Activated naive CD4-positive, alpha-beta T cell treated with anti-CD3 and anti-CD28 coated beads, Interleukin-2, amount 10 ng/mL, durations not matched to agents 7 days and 5 days (primary cell): ENCODE measurements around the gene GRID1.
"Not testable (repeated sequence)": the region's sequence is repeated elsewhere in the genome, so short reads cannot be mapped to it uniquely, and the experiment has no call there.

Experiments used
- CTCF ChIA-PET: fragments of 350-600 bp; sonication (Branson Sonifier 250); formaldehyde crosslinking; loops from one replicate; lab custom pipeline; 2021; ENCODE audit warnings: antibody characterized with exemption; lab: Charles Lee
- DNase-seq: peaks from one replicate; pipeline ENCODE4 v3.0.0-alpha.2; 2020
- H3K27ac Mint-ChIP-seq: one replicate; pipeline ENCODE4 v1.8.0; 2021; ENCODE audit warnings: mild to moderate bottlenecking, moderate library complexity, mixed read lengths
- H3K27me3 Mint-ChIP-seq: one replicate; pipeline ENCODE4 v1.8.0; 2021; ENCODE audit warnings: mild to moderate bottlenecking, mixed read lengths
- H3K36me3 Mint-ChIP-seq: one replicate; pipeline ENCODE4 v1.8.0; 2021; ENCODE audit warnings: mixed read lengths
- H3K4me1 Mint-ChIP-seq: one replicate; pipeline ENCODE4 v1.8.0; 2021; ENCODE audit warnings: mixed read lengths
- H3K4me3 Mint-ChIP-seq: one replicate; pipeline ENCODE4 v1.8.0; 2021; ENCODE audit warnings: mild to moderate bottlenecking, moderate library complexity, mixed read lengths
- H3K9me3 Mint-ChIP-seq: one replicate; pipeline ENCODE4 v1.8.0; 2021; ENCODE audit warnings: mixed read lengths

The GRID1 gene

GRCh38 chr10:86400705-86401587 is 34.4 kb upstream of the GRID1 start:
- H3K27ac Mint-ChIP-seq = peak overlapping the region; percentile 91
- H3K27me3 Mint-ChIP-seq = peaks cover 37% of the 10 kb centered on the region
- H3K9me3 Mint-ChIP-seq = no peaks in the 10 kb centered on the region
- H3K36me3 Mint-ChIP-seq = no peaks in the 10 kb centered on the region
- DNase-seq = peak; percentile 74
- peak overlapping the region; percentile 85 for H3K4me3 Mint-ChIP-seq
- CTCF ChIA-PET = interaction anchor here (0.7 to 3.4 kb wide), 16 partner anchors 10 to 189 kb away, joined by 3 to 60 read pairs (median 4); partner anchors contain the start of gene WAPL
- H3K4me1 Mint-ChIP-seq = peaks cover 18% of the 10 kb centered on the region

DNA sequence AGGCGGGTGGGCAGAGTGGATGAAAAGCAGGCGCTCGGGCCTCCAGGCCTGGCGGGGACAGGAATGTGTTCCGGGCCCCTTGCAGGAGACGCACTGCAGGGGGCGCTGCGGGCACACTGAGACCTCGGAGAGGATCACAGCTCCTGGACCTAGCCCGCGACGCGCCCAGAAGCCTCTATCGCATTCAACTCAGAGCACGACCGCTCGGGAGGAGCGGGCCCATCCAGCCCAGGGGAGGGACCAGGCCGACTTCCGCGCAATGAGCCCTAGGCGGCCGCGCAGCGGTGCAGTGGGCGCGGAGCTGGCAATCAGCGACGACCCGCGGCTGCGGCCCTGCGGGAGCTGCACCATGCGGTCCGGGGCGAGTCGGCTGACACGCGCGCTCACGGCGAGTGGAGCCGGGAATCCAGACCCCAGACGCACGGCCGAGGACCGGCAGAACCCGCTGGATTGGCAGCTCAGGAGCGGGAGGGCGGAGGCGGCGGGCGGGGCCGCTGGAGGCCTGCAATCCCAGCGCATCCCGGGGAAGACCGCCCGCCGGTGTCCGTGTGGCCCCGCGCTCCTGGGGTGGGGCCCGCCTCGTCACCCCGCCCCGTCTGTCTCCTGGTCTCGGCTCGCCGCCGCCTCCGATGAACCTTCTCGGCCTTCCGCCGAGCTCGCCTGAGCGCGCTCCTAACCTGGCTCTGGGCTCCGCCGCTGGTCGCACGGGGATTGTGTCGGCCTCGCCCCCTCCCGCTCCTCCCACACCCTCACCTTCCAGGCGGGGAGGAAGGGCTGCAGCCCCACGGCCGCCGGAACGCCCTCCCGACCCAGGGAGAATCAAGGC is 33.5 kb upstream of the GRID1 start:
- H3K27ac Mint-ChIP-seq = peak overlapping the region; percentile 91
- peaks cover 40% of the 10 kb centered on the region for H3K27me3 Mint-ChIP-seq
- CTCF ChIA-PET = interaction anchor here (0.6 to 3.4 kb wide), 31 partner anchors 11 to 243 kb away, joined by 3 to 60 read pairs (median 4); partner anchors contain the start of gene WAPL
- H3K36me3 Mint-ChIP-seq = no peaks in the 10 kb centered on the region
- peak overlapping the region; percentile 85 for H3K4me3 Mint-ChIP-seq
- peak; percentile 97 for DNase-seq
- peaks cover 18% of the 10 kb centered on the region for H3K4me1 Mint-ChIP-seq
- no peaks in the 10 kb centered on the region for H3K9me3 Mint-ChIP-seq

DNA sequence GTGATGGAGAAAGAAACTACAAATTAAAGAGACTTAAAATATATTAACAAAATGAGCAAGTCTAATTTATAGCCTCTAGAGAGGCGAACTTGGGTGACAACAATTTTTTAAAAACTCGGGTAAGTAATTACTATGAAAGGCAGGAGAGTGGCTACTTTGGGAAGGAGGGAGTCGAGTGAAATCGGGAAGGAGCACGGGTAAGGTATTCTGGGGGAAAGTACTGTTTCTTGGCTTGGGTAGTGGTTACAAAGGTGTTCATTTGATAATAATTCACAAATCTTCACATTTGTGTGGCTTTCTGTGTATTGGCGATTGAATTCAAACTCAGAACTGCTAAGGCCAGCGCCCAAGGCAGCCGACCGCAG is 32.9 kb upstream of the GRID1 start:
- Mint-ChIP-seq H3K27me3 (peaks cover 46% of the 10 kb centered on the region), H3K36me3 (no peaks in the 10 kb centered on the region), H3K9me3 (no peaks in the 10 kb centered on the region), H3K27ac (peak overlapping the region; percentile 91), H3K4me3 (peak overlapping the region; percentile 85), H3K4me1 (peaks cover 18% of the 10 kb centered on the region)
- CTCF ChIA-PET = interaction anchor here (0.6 to 3.4 kb wide), 19 partner anchors 11 to 195 kb away, joined by 3 to 60 read pairs (median 4); no protein-coding TSS in a partner anchor
- no peak for DNase-seq

DNA sequence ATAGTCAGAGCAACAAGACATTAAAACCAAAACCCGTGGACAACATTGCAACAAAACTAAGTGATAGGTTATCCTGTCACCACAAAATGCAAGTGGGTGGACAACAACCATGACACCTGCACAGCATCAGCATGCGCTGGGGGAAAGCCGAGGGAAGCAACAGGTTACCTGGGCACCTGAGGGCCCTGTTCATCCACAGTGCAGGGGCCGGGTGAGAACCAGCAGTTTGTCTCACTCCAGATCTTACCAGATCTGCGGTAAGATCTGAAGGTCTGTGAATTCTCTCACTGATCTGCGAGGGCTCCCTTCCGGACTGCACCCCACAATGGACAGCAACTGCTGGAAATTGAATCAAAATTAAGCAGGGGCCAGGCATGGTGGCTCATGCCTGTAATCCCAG is 30.5 kb upstream of the GRID1 start:
- Mint-ChIP-seq H3K4me1 (peaks cover 11% of the 10 kb centered on the region), H3K27me3 (peaks cover 50% of the 10 kb centered on the region), H3K4me3 (no peak overlapping the region), H3K36me3 (no peaks in the 10 kb centered on the region), H3K27ac (no peak overlapping the region), H3K9me3 (no peaks in the 10 kb centered on the region)
- no peak for DNase-seq
- CTCF ChIA-PET = interaction anchor here (1.5 to 1.6 kb wide), 2 partner anchors 15 to 188 kb away, joined by 5 to 6 read pairs; no protein-coding TSS in a partner anchor

DNA sequence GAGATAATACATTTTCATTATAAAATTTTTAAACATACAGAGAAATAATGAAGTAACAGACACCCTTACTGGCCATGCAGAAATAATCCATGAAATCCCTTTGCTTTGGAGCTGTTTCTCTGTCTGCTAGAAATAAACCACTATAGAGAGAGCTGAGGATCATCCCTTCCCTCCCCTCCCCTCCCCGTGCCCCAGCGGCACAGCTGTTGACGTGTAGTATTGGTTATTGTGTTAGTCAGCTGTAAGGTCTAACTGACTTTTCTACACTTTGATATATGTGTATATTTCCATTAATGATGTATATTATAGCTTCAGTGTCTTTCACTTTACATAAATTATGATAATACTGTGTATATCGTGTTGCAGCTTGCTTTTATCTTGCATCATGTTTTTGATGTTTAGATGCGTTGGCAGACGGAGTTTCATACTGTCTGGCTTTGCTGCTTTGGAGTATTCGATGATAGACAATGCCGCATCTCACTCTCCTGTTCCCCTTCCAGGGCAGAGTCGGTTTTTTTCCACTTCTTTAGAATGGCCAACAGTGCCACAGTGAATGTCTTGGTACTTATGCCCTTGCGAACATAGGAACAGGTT is 27.4 kb upstream of the GRID1 start:
- H3K27ac Mint-ChIP-seq = no peak overlapping the region
- CTCF ChIA-PET = interaction anchor here (1.0 to 1.7 kb wide), 2 partner anchors 190 to 191 kb away, joined by 3 to 7 read pairs; no protein-coding TSS in a partner anchor
- no peak for DNase-seq
- H3K4me1 Mint-ChIP-seq = peaks cover 3% of the 10 kb centered on the region
- H3K36me3 Mint-ChIP-seq = no peaks in the 10 kb centered on the region
- peaks cover 65% of the 10 kb centered on the region for H3K27me3 Mint-ChIP-seq
- no peaks in the 10 kb centered on the region for H3K9me3 Mint-ChIP-seq
- no peak overlapping the region for H3K4me3 Mint-ChIP-seq

DNA sequence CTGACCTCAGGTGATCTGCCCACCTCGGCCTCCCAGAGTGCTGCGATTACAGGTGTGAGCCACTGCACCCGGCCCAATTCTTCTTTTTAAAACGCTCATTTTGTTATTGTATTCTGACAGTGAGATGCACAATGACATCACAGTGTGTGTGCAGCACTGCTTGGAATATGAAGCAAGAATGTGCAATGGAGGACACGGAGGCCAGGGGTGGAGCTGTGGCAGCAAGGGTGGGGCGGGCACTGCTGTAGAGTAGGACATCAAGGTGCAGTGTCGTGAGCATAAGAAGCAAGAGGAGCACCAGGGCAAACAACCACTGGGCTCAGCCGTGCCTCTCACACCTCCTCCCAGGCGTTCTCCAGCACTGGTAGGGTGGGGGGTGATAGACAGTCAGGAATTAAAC is 26.8 kb upstream of the GRID1 start:
- no peak overlapping the region for H3K27ac Mint-ChIP-seq

DNA sequence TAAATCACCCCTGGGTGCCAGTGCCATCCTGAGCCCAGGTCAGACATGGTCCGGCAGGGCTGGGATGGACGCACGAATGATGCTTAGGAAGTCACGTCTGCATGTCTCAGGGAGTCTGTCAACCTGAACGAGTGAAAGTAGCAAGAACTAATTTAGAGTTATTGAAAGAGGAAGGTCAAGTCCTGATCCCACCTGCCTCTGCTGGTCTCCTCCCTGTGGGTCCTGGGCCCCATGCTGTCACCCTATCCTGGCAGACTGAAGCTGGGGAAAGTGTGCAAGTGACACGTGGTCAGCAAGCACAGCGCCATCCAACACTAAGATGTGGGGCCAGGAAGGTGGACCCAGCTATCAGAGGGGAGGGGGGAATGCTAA is 26.1 kb upstream of the GRID1 start:
- no peak overlapping the region for H3K27ac Mint-ChIP-seq
- H3K4me3 Mint-ChIP-seq = no peak overlapping the region
- H3K27me3 Mint-ChIP-seq = peaks cover 75% of the 10 kb centered on the region
- H3K4me1 Mint-ChIP-seq = peaks cover 3% of the 10 kb centered on the region
- CTCF ChIA-PET = no interaction called here
- no peaks in the 10 kb centered on the region for H3K9me3 Mint-ChIP-seq
- DNase-seq = no peak
- H3K36me3 Mint-ChIP-seq = no peaks in the 10 kb centered on the region

More for the DNA sequence above, 26.8 kb upstream of the GRID1 start:
- H3K27me3 Mint-ChIP-seq = peaks cover 68% of the 10 kb centered on the region
- H3K36me3 Mint-ChIP-seq = no peaks in the 10 kb centered on the region
- peaks cover 3% of the 10 kb centered on the region for H3K4me1 Mint-ChIP-seq
- H3K9me3 Mint-ChIP-seq = no peaks in the 10 kb centered on the region
- no peak overlapping the region for H3K4me3 Mint-ChIP-seq
- no peak for DNase-seq
- CTCF ChIA-PET = interaction anchor here (1.0 to 1.7 kb wide), 2 partner anchors 191 to 192 kb away, joined by 3 to 7 read pairs; no protein-coding TSS in a partner anchor

- Mint-ChIP-seq H3K27me3 (peaks cover 75% of the 10 kb centered on the region), H3K4me1 (peaks cover 3% of the 10 kb centered on the region), H3K9me3 (no peaks in the 10 kb centered on the region), H3K36me3 (no peaks in the 10 kb centered on the region), H3K4me3 (no peak overlapping the region), H3K27ac (no peak overlapping the region)
- CTCF ChIA-PET = no interaction called here
- no peak for DNase-seq
These were observed 25.6 kb upstream of the GRID1 start for GRCh38 chr10:86391986-86392722.

DNA sequence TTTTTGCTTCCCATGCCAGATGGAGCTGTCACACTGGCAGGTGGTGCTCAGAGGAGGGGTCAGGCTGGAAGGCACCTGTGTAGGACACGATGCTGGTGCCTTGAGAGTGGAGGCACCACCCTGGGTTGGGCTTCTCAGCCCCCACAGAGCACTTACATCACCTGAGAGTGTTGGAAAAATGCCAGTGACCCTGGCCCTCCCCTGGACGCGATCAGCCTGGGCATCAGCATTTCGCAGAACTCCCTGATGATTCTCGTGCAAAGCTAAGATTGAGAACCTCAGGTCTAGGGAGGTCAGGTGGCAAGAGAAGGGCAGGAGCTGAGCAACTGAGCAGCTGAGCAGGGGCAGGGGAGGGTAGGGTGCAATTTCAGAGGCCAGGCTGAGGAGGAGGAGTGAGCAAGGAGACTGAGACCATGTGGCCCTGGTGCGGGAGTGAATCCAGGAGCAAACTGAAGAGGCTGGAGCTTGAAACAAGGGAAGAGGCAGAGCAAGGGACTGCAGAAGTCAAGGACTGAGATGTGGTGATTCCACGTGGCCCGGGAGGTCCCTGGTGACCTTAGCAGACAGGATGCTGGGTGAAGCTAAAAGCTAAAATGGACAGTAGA is 24.7 kb upstream of the GRID1 start:
- no peaks in the 10 kb centered on the region for H3K36me3 Mint-ChIP-seq
- CTCF ChIA-PET = interaction anchor here (1.1 kb wide), 1 partner anchor 194 kb away, joined by 3 read pairs; no protein-coding TSS in a partner anchor
- peaks cover 75% of the 10 kb centered on the region for H3K27me3 Mint-ChIP-seq
- H3K4me3 Mint-ChIP-seq = no peak overlapping the region
- no peak overlapping the region for H3K27ac Mint-ChIP-seq
- H3K4me1 Mint-ChIP-seq = peaks cover 3% of the 10 kb centered on the region
- no peak for DNase-seq
- no peaks in the 10 kb centered on the region for H3K9me3 Mint-ChIP-seq

DNA sequence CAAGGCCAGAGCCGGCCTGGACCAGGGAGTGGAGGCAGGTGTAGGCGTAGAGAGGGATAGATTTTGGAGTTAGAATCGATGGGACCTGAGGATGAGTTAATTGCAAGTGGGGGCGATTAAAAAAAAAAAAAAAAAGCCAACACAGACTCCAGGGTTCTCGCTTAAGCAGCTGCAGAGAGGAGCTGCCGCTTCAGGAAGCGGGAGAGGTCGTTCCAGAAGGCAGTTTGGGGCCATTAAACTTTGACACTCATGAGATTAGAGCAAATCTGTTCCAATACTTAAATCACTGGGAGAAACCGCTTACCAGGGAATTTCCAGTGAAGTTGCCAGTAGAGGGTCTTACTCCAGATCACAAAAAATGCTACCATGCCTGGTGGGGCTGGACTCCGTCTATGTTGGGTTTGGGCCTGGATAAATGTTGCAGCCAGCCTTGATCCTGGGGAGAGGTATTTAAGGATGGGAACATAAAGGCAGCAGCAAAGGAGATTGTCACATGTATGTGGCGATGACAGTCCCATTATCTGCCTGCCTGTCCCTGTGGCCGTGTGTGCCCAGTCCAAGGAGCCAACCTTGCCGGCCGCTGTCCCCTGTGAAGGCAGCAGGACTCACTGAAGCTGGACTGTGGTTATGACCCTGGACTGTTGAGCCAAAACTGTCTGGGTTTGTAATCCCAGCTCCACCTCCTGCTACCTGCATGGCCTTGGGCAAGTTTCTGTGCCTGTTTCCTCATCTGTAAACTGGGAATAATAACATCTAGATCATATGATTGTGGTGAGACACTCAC is 23.9 kb upstream of the GRID1 start:
- H3K4me3 Mint-ChIP-seq = no peak overlapping the region
- CTCF ChIA-PET = interaction anchor here (1.1 to 2.9 kb wide), 3 partner anchors 9 to 194 kb away, joined by 3 to 17 read pairs (median 3); no protein-coding TSS in a partner anchor
- H3K4me1 Mint-ChIP-seq = peaks cover 3% of the 10 kb centered on the region
- no peaks in the 10 kb centered on the region for H3K9me3 Mint-ChIP-seq
- no peak overlapping the region for H3K27ac Mint-ChIP-seq
- no peaks in the 10 kb centered on the region for H3K36me3 Mint-ChIP-seq
- no peak for DNase-seq
- H3K27me3 Mint-ChIP-seq = peaks cover 80% of the 10 kb centered on the region

DNA sequence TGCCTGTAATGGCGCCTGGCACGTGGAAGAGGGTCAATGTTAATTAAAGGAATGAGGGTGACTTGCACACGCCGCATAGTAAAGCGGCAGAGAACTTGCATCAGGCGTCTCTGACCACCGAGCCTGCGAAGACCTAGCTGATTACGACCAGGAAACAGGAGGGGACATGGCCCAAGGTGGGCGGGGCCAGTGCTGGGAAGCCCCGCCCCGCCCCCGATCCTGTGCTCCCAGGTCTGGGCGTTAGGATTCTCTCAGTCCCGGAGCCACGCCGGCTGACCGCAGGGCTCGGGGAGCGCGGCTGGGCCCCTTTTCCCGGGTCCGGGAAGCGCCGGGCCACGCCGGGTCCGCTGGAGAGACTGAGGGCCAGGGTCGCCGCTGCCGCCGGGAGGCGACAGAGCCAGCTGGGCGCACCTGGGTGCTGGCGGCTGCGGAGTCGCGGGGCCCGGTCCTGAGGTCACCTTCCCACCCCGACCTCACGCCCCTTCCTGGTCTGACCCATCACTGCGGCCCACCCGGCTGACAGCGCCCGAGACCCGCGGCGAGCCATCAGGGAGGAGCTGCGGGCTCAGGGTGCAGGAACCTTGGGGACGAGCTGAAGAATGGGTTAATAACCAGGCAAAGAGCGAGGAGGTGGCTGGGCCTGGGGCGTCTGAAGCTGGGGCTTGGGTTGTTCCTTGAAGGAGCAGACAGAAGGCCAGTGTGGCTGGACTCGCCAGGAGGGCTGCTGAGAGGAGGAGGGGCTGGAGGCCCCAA is 23.0 kb upstream of the GRID1 start:
- DNase-seq = no peak
- H3K4me3 Mint-ChIP-seq = peak overlapping the region; percentile 64
- H3K27ac Mint-ChIP-seq = no peak overlapping the region
- H3K9me3 Mint-ChIP-seq = no peaks in the 10 kb centered on the region
- CTCF ChIA-PET = interaction anchor here (0.7 to 2.9 kb wide), 3 partner anchors 8 to 195 kb away, joined by 3 to 17 read pairs (median 3); no protein-coding TSS in a partner anchor
- peaks cover 73% of the 10 kb centered on the region for H3K27me3 Mint-ChIP-seq
- H3K36me3 Mint-ChIP-seq = no peaks in the 10 kb centered on the region
- peaks cover 3% of the 10 kb centered on the region for H3K4me1 Mint-ChIP-seq

- H3K9me3 Mint-ChIP-seq, DNase-seq, H3K27ac Mint-ChIP-seq, H3K4me1 Mint-ChIP-seq, H3K36me3 Mint-ChIP-seq: not testable (repeated sequence)
- H3K4me3 Mint-ChIP-seq = peak overlapping the region; percentile 64
- peaks cover 72% of the 10 kb centered on the region for H3K27me3 Mint-ChIP-seq
- CTCF ChIA-PET = interaction anchor here (0.7 to 2.9 kb wide), 3 partner anchors 8 to 195 kb away, joined by 3 to 17 read pairs (median 3); no protein-coding TSS in a partner anchor
These were observed 22.5 kb upstream of the GRID1 start for GRCh38 chr10:86389109-86389440.
